GM23248 (cell line): ENCODE results near the gene NEDD4L.

Experiments
- EZH2 ChIP-seq: fragments of 200-600 bp; sonication (generic); IDR thresholded peaks from 2 replicates; pipeline ENCODE4 v1.6.1; 2018; ENCODE audit warnings: antibody characterized with exemption, mild to moderate bottlenecking; ENCODE audit not compliant: insufficient read depth, poor library complexity, severe bottlenecking
- EZH2phosphoT487 ChIP-seq: fragments of 200-600 bp; sonication (generic); IDR thresholded peaks from 2 replicates; pipeline ENCODE4 v1.6.1; 2018; ENCODE audit warnings: antibody characterized with exemption, moderate library complexity, mild to moderate bottlenecking, low read depth; ENCODE audit not compliant: insufficient read depth

DNA sequence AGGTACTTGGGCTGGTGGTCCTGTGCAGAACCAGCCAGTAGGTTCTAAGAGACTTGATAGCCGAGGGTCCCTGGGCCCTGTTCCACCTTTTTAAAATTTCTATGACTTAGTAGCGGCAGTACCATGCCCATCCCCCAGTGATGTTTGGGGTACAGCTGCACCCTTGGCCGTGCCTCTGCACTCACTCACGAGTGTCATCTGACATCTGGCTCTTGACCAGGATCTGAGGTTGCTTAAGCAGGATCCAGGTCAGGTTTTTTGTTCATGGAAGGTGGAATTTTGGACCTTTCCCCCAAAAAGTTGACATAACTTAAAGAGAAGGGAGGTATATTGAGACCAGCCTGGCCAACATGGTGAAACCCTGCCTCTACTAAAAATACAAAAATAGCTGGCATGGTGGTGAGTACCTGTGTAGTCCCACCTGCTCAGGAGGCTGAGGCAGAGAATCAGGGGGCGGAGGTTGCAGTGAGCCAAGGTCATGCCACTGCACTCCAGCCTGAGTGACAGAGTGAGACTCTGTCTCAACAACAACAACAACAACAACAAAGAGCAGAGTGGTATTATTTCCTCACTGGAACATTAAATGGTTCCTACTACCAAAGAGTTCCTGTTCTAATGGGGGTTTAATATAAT, 163.6 kb downstream of the NEDD4L start:
- TF ChIP-seq EZH2 (no peak), EZH2phosphoT487 (no peak)
